ENCODE data around the gene EPS8L2.

EPS8L2 gene

DNA sequence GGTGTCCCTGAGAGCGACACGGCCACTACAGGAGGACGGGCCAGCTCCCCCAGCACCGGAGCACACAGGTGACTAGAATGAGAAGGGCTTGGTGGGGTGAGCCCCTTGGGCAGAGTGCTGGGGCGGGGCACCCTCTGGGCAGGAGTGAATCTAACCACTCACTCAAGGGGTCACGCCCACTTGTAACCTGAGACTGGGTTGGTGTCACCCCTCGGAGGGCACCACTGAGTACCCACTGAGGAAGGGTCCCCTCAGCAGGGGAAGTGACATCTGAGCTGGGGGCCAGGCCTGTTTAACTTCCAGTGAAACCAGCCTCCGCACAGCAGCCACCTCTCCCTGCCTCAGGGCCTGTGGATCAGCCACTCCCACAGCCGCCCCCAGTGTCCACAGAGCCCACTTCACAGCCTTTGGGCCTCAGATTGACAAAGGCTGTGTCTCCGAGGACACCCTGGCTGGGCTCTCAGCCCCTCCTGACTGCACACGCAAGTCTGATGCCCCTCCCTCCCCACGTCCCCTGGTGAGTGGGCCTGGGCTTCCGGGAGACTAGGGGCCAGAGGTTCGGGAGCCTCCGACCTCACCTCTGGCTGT lies 65.7 kb downstream of the EPS8L2 start:
- Histone ChIP-seq H3K9ac (ENCODE audit: low read depth, low read length) (no peak overlapping the region), H3K9me3 (ENCODE audit: control insufficient read depth, insufficient read depth, low read length) (no peaks in the 10 kb centered on the region), H3K4me1 (ENCODE audit: insufficient read depth, low read length) (peaks cover 5% of the 10 kb centered on the region; the same call in 1 of the 2 replicates), H3K36me3 (ENCODE audit: insufficient read depth, low read length) (peaks cover 8% of the 10 kb centered on the region)

DNA sequence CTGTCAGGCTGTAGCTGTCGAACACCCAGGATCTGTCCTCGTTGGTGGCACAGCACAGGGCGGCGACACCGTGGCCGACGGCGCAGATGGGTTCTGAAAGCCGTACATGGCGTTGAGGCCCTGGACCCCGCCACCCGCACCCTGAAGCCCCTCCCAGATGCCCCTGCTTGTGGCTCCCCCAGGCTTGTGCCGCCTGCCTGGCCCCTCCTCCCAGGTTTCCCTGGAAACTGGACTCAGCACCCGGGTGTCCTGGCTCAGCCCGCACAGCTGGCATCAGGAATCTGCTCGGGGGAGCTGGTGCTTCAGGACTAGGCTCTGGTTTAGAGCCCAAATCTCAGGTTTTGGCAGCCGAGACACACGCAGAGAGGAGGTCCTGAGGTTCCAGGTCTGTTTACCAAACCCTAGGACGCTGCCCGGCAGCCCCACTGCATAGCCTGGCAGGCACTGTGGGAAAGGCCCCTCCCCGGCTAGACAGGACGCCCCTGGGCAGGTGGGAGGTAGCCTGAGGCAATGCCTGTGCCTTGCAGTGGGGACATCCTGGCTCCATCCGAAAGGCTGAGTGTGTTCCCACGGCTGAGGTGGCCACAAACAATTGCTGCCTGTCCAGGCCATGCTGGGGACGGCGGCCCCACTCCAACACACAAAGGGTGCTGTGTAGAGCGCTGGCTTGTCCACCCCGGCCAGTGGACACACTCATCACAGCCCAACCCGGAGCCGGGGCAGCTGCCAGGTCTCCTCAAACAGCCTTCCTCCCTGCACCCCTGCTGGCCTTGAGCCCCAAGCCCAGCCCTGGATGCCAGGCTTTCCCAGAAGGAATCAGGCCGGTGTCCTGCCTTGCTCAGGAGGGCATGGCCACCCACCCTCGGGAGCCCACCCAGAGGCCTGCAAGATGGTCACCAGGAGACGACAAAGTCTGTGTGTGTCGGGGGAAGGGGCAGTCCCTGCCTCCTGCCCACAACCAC lies 66.7 kb downstream of the EPS8L2 start:
- Histone ChIP-seq H3K36me3 (ENCODE audit: insufficient read depth, low read length) (peaks cover 4% of the 10 kb centered on the region), H3K9me3 (ENCODE audit: control insufficient read depth, insufficient read depth, low read length) (no peaks in the 10 kb centered on the region), H3K9ac (ENCODE audit: low read depth, low read length) (no peak overlapping the region)

DNA sequence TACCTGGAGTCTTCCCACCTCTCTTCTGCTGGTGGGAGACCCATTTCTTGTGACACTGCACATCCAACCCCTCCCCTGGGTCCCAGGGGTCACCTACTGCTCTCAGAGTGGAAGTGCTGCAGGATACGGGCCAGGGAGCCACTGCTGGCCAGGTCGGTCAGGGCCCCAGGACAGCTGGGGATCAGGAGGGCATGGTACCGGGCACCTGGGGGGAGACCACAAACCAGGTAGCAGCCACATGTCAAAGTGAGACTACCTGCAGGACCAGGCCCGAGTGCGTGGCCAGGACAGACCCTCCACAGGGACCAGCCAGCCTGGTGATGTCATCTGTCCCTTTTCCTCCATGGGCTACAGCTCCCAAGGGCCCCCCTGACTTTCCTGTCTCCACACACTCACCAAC lies 67.4 kb downstream of the EPS8L2 start:
- peaks cover 5% of the 10 kb centered on the region; the same call in 1 of the 2 replicates for H3K4me1 ChIP-seq (ENCODE audit: insufficient read depth, low read length)
- no peak overlapping the region for H3K9ac ChIP-seq (ENCODE audit: low read depth, low read length)
- peaks cover 4% of the 10 kb centered on the region for H3K36me3 ChIP-seq (ENCODE audit: insufficient read depth, low read length)
- H3K9me3 ChIP-seq (ENCODE audit: control insufficient read depth, insufficient read depth, low read length): no peaks in the 10 kb centered on the region

More for the DNA sequence above, 66.7 kb downstream of the EPS8L2 start:
- peaks cover 5% of the 10 kb centered on the region; the same call in 1 of the 2 replicates for H3K4me1 ChIP-seq (ENCODE audit: insufficient read depth, low read length)

DNA sequence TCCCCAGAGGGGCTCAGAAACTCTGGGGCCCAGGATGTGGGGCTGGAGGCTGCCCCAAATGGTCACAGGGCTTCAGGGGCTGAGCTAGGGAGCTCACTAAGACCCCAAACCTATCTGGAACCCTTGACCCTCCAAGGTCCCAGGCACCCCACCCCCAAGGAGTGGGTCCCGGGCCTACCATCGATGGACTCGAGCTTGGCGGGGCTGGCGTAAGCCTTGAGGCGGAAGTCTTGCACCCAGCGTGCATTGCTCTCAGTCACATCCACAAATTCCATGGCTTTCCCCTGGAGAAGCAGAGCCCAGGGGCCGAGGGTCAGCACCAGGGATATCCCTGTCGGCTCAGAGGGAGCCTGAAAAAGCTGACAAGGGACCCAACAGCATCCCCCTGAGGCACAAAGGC lies 67.8 kb downstream of the EPS8L2 start:
- no peak overlapping the region for H3K9ac ChIP-seq (ENCODE audit: low read depth, low read length)
- H3K4me1 ChIP-seq (ENCODE audit: insufficient read depth, low read length): peaks cover 5% of the 10 kb centered on the region; the same call in 1 of the 2 replicates
- peaks cover 4% of the 10 kb centered on the region for H3K36me3 ChIP-seq (ENCODE audit: insufficient read depth, low read length)

DNA sequence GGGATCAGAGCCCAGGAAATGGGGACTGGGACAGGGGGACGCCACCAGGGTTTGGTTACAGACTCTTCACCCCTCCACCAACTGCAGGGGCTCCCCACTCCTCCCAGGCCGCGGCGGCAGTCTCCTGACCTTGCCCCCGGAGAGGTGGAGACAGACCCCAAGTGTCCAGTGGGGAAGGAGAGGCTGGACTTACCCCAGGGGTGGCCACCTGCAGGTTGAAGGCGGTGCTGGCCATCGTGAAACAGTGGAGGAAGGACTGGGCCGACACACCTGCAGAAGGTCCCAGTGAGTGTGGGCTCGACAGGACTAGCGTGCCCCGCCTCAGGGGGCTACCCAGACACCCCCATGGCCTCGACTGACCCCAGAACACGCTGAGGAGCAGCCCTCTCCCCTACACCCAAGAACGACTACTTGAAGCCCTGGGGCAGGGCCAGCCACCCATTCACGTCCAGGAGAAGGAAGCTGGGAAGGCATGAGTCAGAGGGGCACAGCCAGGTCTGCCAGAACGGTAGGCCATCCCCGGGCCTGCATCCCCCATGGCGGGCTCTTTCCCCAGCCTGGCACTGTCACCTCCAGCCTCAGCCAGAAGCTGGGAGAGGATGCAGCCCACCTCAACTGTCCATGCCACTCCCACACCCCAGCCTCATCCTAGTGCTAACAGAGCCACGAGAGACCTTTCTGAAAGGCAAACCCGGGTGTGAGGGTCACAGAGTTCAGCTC lies 69.0 kb downstream of the EPS8L2 start:
- Histone ChIP-seq H3K4me1 (ENCODE audit: insufficient read depth, low read length) (peaks cover 5% of the 10 kb centered on the region; the same call in 1 of the 2 replicates), H3K9me3 (ENCODE audit: control insufficient read depth, insufficient read depth, low read length) (no peaks in the 10 kb centered on the region), H3K36me3 (ENCODE audit: insufficient read depth, low read length) (peaks cover 4% of the 10 kb centered on the region), H3K9ac (ENCODE audit: low read depth, low read length) (peak overlapping the region; percentile 40; the same call in 1 of the 2 replicates)

More for the DNA sequence above, 67.8 kb downstream of the EPS8L2 start:
- no peaks in the 10 kb centered on the region for H3K9me3 ChIP-seq (ENCODE audit: control insufficient read depth, insufficient read depth, low read length)

DNA sequence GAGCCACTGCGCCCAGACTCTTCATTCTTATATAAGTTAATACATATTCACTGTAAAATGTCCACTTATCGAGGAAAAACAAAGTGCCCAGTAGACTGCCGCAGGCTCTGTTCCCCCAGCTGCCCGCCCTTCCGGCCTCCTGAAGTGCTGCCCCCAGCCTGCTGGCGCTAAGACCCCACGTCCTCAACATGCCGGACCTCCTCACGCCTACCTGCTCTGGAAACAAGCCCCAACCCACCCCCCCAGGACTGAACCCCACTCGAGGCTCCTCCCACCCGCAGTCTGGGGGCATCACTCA lies 70.2 kb downstream of the EPS8L2 start:
- Histone ChIP-seq H3K4me1 (ENCODE audit: insufficient read depth, low read length) (peaks cover 5% of the 10 kb centered on the region; the same call in 1 of the 2 replicates), H3K9me3 (ENCODE audit: control insufficient read depth, insufficient read depth, low read length) (no peaks in the 10 kb centered on the region), H3K9ac (ENCODE audit: low read depth, low read length) (peak overlapping the region; percentile 86), H3K36me3 (ENCODE audit: insufficient read depth, low read length) (peaks cover 4% of the 10 kb centered on the region)

DNA sequence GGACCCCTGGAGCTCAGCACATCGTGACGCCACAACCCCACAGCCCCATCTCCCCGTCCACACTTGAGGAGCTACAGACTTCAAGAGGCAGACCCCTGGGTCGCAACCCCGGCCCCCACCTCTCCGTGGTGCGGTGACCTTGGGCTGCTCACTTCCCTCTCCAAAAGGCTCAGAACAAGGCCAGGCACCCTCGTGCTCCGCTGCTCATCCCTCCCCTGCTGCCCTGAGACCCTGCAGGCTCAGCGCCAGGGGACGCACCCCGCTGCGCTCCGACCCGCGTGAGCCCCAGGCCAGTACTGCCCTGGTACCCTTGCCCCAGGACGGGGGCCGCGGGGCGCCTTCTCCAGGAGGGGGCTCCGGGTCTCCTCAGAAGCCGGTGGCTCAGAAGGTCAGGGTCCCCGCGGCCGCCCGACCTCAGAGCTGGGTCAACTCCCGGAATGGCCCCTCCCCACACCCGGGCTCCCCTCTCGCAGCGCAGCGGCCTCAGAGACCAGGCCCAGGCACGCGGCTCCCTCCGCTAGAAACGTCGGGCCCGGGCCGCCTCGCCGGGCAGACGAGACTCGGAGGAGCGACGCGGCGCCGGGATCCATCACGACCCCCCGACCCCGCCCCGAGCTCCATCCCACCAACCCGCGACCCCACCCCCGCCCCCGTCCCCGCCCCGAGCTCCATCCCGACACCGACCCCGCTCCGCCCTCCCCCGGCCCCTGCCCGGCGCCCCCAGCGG lies 70.7 kb downstream of the EPS8L2 start:
- H3K36me3 ChIP-seq (ENCODE audit: insufficient read depth, low read length): peaks cover 2% of the 10 kb centered on the region
- H3K4me1 ChIP-seq (ENCODE audit: insufficient read depth, low read length): peaks cover 5% of the 10 kb centered on the region; the same call in 1 of the 2 replicates
- H3K9me3 ChIP-seq (ENCODE audit: control insufficient read depth, insufficient read depth, low read length): no peaks in the 10 kb centered on the region
- H3K9ac ChIP-seq (ENCODE audit: low read depth, low read length): peak overlapping the region; percentile 86
